ENCODE measurements around the gene UBASH3A.

Gene UBASH3A

GRCh38 chr21:42451941-42452340 lies 48.2 kb downstream of the UBASH3A start:
- DNase-seq (ENCODE audit: low read depth in 2 of 2), result no peak

GRCh38 chr21:42452401-42453223 lies 48.9 kb downstream of the UBASH3A start:
- no peak for DNase-seq (ENCODE audit: low read depth in 2 of 2)

- DNase-seq (ENCODE audit: low read depth in 2 of 2), result no peak
These were observed 49.7 kb downstream of the UBASH3A start for GRCh38 chr21:42453224-42453985.

- no peak for DNase-seq (ENCODE audit: low read depth in 2 of 2)
These were observed 50.4 kb downstream of the UBASH3A start for GRCh38 chr21:42453986-42454570.

GRCh38 chr21:42454786-42455185 lies 51.1 kb downstream of the UBASH3A start:
- DNase-seq (ENCODE audit: low read depth in 2 of 2), result no peak

- no peak for DNase-seq (ENCODE audit: low read depth in 2 of 2)
These were observed 51.5 kb downstream of the UBASH3A start for GRCh38 chr21:42455196-42455595.

GRCh38 chr21:42455754-42456440 lies 52.2 kb downstream of the UBASH3A start:
- DNase-seq (ENCODE audit: low read depth in 2 of 2), result no peak

GRCh38 chr21:42456457-42456856 lies 52.8 kb downstream of the UBASH3A start:
- peak in 1 of 2 donors; percentile 44 for DNase-seq (ENCODE audit: low read depth in 2 of 2)

GRCh38 chr21:42459082-42459460 lies 55.4 kb downstream of the UBASH3A start:
- DNase-seq (ENCODE audit: low read depth in 2 of 2), result no peak

- DNase-seq (ENCODE audit: low read depth in 2 of 2), result no peak
These were observed 56.0 kb downstream of the UBASH3A start for GRCh38 chr21:42459546-42460215.

- DNase-seq (ENCODE audit: low read depth in 2 of 2), result peak in 1 of 2 donors; percentile 18
These were observed 56.9 kb downstream of the UBASH3A start for GRCh38 chr21:42460391-42461184.

GRCh38 chr21:42461185-42461520 lies 57.5 kb downstream of the UBASH3A start:
- DNase-seq (ENCODE audit: low read depth in 2 of 2), result no peak

- DNase-seq (ENCODE audit: low read depth in 2 of 2), result no peak
These were observed 58.5 kb downstream of the UBASH3A start for GRCh38 chr21:42461881-42462877.

- peak; percentile 48 to 58 for DNase-seq (ENCODE audit: low read depth in 2 of 2)
These were observed 60.3 kb downstream of the UBASH3A start for GRCh38 chr21:42463861-42464515.

- no peak for DNase-seq (ENCODE audit: low read depth in 2 of 2)
These were observed 61.5 kb downstream of the UBASH3A start for GRCh38 chr21:42465008-42465802.

GRCh38 chr21:42465803-42466127 lies 62.1 kb downstream of the UBASH3A start:
- DNase-seq (ENCODE audit: low read depth in 2 of 2), result no peak

GRCh38 chr21:42466700-42467099 lies 63.0 kb downstream of the UBASH3A start:
- DNase-seq (ENCODE audit: low read depth in 2 of 2), result no peak

Measured in activated CD4-positive, alpha-beta T cell treated with anti-CD3 and anti-CD28 coated beads for 24 hours (primary cell).